NCI-H748 treated with DMSO at 0.1 percent for 48 hours (cell line): Measurements from ENCODE around the gene AP1B1.

Source experiments
- DNase-seq: peaks from one replicate; lab custom pipeline; 2025; lab: John Stamatoyannopoulos, UW

Gene AP1B1

GRCh38 chr22:29313576-29314466 lies 74.5 kb downstream of the AP1B1 start:
- no peak for DNase-seq

GRCh38 chr22:29313126-29313575 lies 75.2 kb downstream of the AP1B1 start:
- no peak for DNase-seq

- DNase-seq: no peak
Observed at GRCh38 chr22:29312218-29313125, 75.9 kb downstream of the AP1B1 start.

GRCh38 chr22:29311464-29312217 lies 76.7 kb downstream of the AP1B1 start:
- DNase-seq: no peak

- peak; percentile 27 for DNase-seq
Observed at GRCh38 chr22:29310863-29311339, 77.5 kb downstream of the AP1B1 start.

- DNase-seq: no peak
Observed at GRCh38 chr22:29310065-29310862, 78.1 kb downstream of the AP1B1 start.

GRCh38 chr22:29309332-29310064 lies 78.9 kb downstream of the AP1B1 start:
- DNase-seq: no peak

- no peak for DNase-seq
Observed at GRCh38 chr22:29308791-29309262, 79.5 kb downstream of the AP1B1 start.

- no peak for DNase-seq
Observed at GRCh38 chr22:29308148-29308790, 80.1 kb downstream of the AP1B1 start.

- no peak for DNase-seq
Observed at GRCh38 chr22:29307596-29308147, 80.7 kb downstream of the AP1B1 start.

- peak; percentile 44 for DNase-seq
Observed at GRCh38 chr22:29306835-29307595, 81.4 kb downstream of the AP1B1 start.

- no peak for DNase-seq
Observed at GRCh38 chr22:29306175-29306834, 82.1 kb downstream of the AP1B1 start, which contains the start of gene GAS2L1. Gene GAS2L1 (plus strand): TSS chr22:29306650. CDS start chr22:29308106, 1,456 bp downstream.

- no peak for DNase-seq
Observed at GRCh38 chr22:29305836-29306174, 82.6 kb downstream of the AP1B1 start.

GRCh38 chr22:29302681-29303465 lies 85.5 kb downstream of the AP1B1 start:
- no peak for DNase-seq

GRCh38 chr22:29302402-29302680 lies 86.0 kb downstream of the AP1B1 start:
- DNase-seq: no peak

- DNase-seq: no peak
Observed at GRCh38 chr22:29301716-29302401, 86.5 kb downstream of the AP1B1 start.
